ENCODE data around the gene PLAGL1. TPM values are rescaled to one million over a fixed set of nuclear protein-coding genes. Genes with fewer than 3 reads are reported as not detected.

Gene PLAGL1
- total RNA-seq, 2 experiments from 2014 or later, result 1.0 to 1.1 TPM

DNA sequence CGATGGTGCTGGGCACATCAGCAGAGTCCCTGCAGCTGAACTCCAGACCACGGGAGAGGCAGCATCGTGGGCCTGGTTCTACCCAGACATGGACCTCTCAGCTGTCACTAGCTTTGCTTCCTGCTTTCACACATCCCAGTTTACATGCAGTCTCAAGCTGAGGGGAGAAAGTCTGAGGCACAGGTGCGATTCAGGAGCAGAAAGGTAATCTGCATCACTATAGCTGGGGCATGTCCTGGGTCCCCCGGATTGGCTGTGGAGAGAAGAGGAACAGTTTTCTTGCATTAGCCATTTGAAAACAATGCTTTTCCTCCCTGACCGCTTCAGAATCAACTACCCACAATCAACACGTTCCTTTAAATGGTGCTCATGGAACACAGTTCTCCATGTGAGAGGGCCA lies 59.9 kb downstream of the PLAGL1 start:
- no peaks in the 10 kb centered on the region for H3K27me3 Mint-ChIP-seq
- Histone ChIP-seq H3K4me1 (ENCODE audit: insufficient read depth, low read length) (no peaks in the 10 kb centered on the region), H3K36me3 (ENCODE audit: insufficient read depth, low read length) (no peaks in the 10 kb centered on the region), H3K27ac (ENCODE audit: low read depth in 1 of 2, low read length in 2 of 2) (no peak overlapping the region), H3K4me3 (ENCODE audit: low read length) (no peak overlapping the region), H3K9me3 (ENCODE audit: control insufficient read depth in 1 of 2, insufficient read depth in 1 of 2, low read length in 2 of 2) (no peaks in the 10 kb centered on the region), H3K27me3 (ENCODE audit: control insufficient read depth in 1 of 2, insufficient read depth in 2 of 2, low read length in 2 of 2) (no peaks in the 10 kb centered on the region)
- intact Hi-C loops (cut with DNase I, micrococcal nuclease), result no loop called here
- TF ChIP-seq, protein P1, sequence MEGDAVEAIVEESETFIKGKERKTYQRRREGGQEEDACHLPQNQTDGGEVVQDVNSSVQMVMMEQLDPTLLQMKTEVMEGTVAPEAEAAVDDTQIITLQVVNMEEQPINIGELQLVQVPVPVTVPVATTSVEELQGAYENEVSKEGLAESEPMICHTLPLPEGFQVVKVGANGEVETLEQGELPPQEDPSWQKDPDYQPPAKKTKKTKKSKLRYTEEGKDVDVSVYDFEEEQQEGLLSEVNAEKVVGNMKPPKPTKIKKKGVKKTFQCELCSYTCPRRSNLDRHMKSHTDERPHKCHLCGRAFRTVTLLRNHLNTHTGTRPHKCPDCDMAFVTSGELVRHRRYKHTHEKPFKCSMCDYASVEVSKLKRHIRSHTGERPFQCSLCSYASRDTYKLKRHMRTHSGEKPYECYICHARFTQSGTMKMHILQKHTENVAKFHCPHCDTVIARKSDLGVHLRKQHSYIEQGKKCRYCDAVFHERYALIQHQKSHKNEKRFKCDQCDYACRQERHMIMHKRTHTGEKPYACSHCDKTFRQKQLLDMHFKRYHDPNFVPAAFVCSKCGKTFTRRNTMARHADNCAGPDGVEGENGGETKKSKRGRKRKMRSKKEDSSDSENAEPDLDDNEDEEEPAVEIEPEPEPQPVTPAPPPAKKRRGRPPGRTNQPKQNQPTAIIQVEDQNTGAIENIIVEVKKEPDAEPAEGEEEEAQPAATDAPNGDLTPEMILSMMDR (IDR thresholded peaks at IDR 0.05), result no peak
- ChIA-PET CTCF (no interaction called here), POLR2A (no interaction called here)
- H3K36me3 Mint-ChIP-seq (ENCODE audit: low read depth), result peaks cover 8% of the 10 kb centered on the region
- DNase-seq (no peak), ATAC-seq (ENCODE audit: poor library complexity) (no peak)
- H3K27ac Mint-ChIP-seq, result no peak overlapping the region
- peaks cover 2% of the 10 kb centered on the region for H3K9me3 Mint-ChIP-seq
- no peaks in the 10 kb centered on the region for H3K4me1 Mint-ChIP-seq (ENCODE audit: low read depth)
- no peak overlapping the region for H3K4me3 Mint-ChIP-seq

DNA sequence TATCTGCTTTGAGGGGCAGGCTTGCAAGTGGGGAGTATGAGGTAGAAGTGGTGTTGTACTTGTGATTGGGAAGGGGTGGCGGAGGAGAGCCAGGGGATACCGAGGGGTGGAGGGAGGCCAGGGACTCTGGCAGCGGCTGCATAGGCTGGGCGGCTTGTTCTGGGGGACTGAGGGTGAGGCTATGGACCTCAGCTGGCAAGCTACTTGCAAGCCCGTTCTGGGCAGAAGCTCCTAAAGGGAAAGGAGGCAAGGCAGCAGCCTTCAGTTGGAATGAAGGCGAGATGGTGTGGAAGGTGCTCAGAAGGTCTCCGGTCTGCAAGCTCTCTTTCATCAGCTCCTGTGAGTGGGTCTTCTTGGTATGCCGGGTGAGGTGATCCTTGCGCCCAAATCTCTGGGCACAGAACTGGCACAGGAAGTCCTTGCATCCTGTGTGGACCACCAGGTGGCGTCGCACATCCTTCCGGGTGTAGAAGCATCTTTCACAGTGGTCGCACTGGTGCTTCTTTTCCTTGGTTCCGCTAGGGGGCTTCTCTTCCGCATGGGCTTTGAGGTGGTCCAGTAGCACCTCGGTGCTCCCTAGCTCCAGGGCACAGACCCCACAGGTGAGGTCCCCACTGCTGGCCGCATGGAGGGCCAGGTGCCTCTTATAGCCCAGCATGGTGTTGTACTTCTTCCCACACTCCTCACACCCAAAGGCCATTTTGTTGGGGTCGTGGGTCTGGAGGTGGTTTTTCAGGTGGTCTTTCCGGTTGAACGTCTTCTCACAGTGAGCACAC lies 66.0 kb downstream of the PLAGL1 start:
- intact Hi-C loops (cut with DNase I, micrococcal nuclease), result loop anchor here (2.0 to 5.0 kb wide), 5 partner anchors 153 to 370 kb away; partner anchors contain the start of gene SF3B5 (in 1 of the 2)
- H3K27ac Mint-ChIP-seq, result no peak overlapping the region

DNA sequence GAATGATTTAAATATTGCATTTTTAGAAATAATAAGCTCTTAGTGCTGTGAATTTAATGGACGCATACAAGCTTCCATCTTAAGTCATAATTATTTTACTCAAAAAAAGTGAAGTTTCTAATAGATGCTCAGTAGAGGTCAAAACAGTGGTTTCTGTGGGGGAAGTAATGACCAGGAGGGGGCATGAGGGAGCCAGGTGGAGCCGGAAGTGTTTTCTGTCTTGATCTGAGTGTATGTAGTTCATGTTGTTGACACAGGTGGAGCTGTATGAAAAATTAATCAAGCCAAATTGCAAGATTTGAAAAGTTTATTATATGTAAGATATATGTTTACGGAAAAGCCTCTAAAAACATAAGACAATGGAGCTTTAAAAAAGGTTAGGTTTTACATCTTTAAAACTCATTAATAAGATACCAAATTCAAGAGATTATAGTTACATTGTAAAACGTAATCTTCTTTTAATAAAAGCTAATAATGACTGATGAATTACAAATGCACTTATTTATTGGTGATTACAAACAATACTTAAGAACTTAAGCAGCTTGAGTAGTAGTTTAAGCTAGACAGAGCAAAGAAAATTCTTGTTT lies 68.0 kb downstream of the PLAGL1 start:
- Histone ChIP-seq H3K4me1 (ENCODE audit: insufficient read depth, low read length) (peaks cover 8% of the 10 kb centered on the region), H3K36me3 (ENCODE audit: insufficient read depth, low read length) (no peaks in the 10 kb centered on the region), H3K27ac (ENCODE audit: low read depth in 1 of 2, low read length in 2 of 2) (no peak overlapping the region), H3K4me3 (ENCODE audit: low read length) (no peak overlapping the region), H3K9me3 (ENCODE audit: control insufficient read depth in 1 of 2, insufficient read depth in 1 of 2, low read length in 2 of 2) (no peaks in the 10 kb centered on the region), H3K27me3 (ENCODE audit: control insufficient read depth in 1 of 2, insufficient read depth in 2 of 2, low read length in 2 of 2) (no peaks in the 10 kb centered on the region)
- Mint-ChIP-seq H3K36me3 (ENCODE audit: low read depth) (no peaks in the 10 kb centered on the region), H3K27ac (no peak overlapping the region), H3K27me3 (no peaks in the 10 kb centered on the region), H3K9me3 (no peaks in the 10 kb centered on the region), H3K4me1 (ENCODE audit: low read depth) (peaks cover 6% of the 10 kb centered on the region), H3K4me3 (no peak overlapping the region)
- TF ChIP-seq, protein P1 (IDR thresholded peaks at IDR 0.05), result peak; percentile 86
- ChIA-PET POLR2A (interaction anchor here (0.6 to 1.3 kb wide), 6 partner anchors 123 to 369 kb away, joined by 3 to 4 read pairs (median 3); partner anchors contain the start of gene SF3B5), CTCF (interaction anchor here (0.6 to 3.5 kb wide), 16 partner anchors 9 to 857 kb away, joined by 3 to 15 read pairs (median 4); partner anchors contain the start of genes LTV1, PLAGL1 and SF3B5)
- intact Hi-C loops (cut with DNase I, micrococcal nuclease), result loop anchor here (1.0 to 5.0 kb wide), 6 partner anchors 73 to 368 kb away; partner anchors contain the start of gene SF3B5 (in 1 of the 2)
- DNase-seq (peak; percentile 34 to 79 (median 44)), ATAC-seq (ENCODE audit: poor library complexity) (peak; percentile 97)

More for the DNA sequence above, 66.0 kb downstream of the PLAGL1 start:
- Mint-ChIP-seq H3K27me3 (no peaks in the 10 kb centered on the region), H3K9me3 (no peaks in the 10 kb centered on the region), H3K4me3 (no peak overlapping the region), H3K36me3 (ENCODE audit: low read depth) (peaks cover 1% of the 10 kb centered on the region), H3K4me1 (ENCODE audit: low read depth) (peaks cover 6% of the 10 kb centered on the region)
- H3K4me1 ChIP-seq (ENCODE audit: insufficient read depth, low read length), result peaks cover 8% of the 10 kb centered on the region
- DNase-seq (peak; percentile 22 to 71 (median 46)), ATAC-seq (ENCODE audit: poor library complexity) (peak; percentile 64)
- TF ChIP-seq, protein P1 (IDR thresholded peaks at IDR 0.05), result peak; percentile 52
- POLR2A ChIA-PET, result interaction anchor here (0.6 kb wide), 1 partner anchor 50 kb away, joined by 3 read pairs; no protein-coding TSS in a partner anchor
- H3K27me3 ChIP-seq (ENCODE audit: control insufficient read depth in 1 of 2, insufficient read depth in 2 of 2, low read length in 2 of 2), result no peaks in the 10 kb centered on the region
- CTCF ChIA-PET, result interaction anchor here (1.1 to 1.4 kb wide), 2 partner anchors 71 to 154 kb away, joined by 4 to 7 read pairs; partner anchors contain the start of gene SF3B5
- H3K4me3 ChIP-seq (ENCODE audit: low read length), result no peak overlapping the region
- no peaks in the 10 kb centered on the region for H3K9me3 ChIP-seq (ENCODE audit: control insufficient read depth in 1 of 2, insufficient read depth in 1 of 2, low read length in 2 of 2)
- no peaks in the 10 kb centered on the region for H3K36me3 ChIP-seq (ENCODE audit: insufficient read depth, low read length)
- H3K27ac ChIP-seq (ENCODE audit: low read depth in 1 of 2, low read length in 2 of 2), result no peak overlapping the region

All from CD4-positive, alpha-beta T cell (primary cell).